SHP77 treated with DMSO at 0.1 percent for 48 hours (cell line): ENCODE data around the gene MBTPS1.

Source experiments
- DNase-seq: peaks from one replicate; lab custom pipeline; 2025; lab: John Stamatoyannopoulos, UW

MBTPS1 gene

GRCh38 chr16:84004442-84004841 lies 112.3 kb downstream of the MBTPS1 start:
- no peak for DNase-seq
